Liver (tissue), 10 donors: ENCODE data around the gene NOX1. TPM values are rescaled to one million over a fixed set of nuclear protein-coding genes. Genes with fewer than 3 reads are reported as not detected.
"Not testable (repeated sequence)": the region's sequence is repeated elsewhere in the genome, so short reads cannot be mapped to it uniquely, and the experiment has no call there.

Experiments used
- DNase-seq: peaks from one replicate; pipeline ENCODE4 v3.0.0-alpha.2; 2017; ENCODE audit warnings: low spot score
- H3K27ac ChIP-seq, 2 donors: one replicate each; pipeline ENCODE4 v1.7.0; 2013; ENCODE audit warnings: inconsistent platforms in 2 of 2, low read length in 2 of 2, control low read depth in 1 of 2, low read depth in 1 of 2, mild to moderate bottlenecking in 1 of 2
- H3K27me3 ChIP-seq, 4 donors: one replicate each; pipeline versions ENCODE4 v1.6.1 to v1.7.0; 2013; ENCODE audit warnings: low read length in 3 of 4, inconsistent platforms in 1 of 4, mild to moderate bottlenecking in 1 of 4, moderate library complexity in 1 of 4; ENCODE audit not compliant: control insufficient read depth in 4 of 4, insufficient read depth in 4 of 4
- H3K36me3 ChIP-seq, 4 donors: one replicate each; pipeline versions ENCODE4 v1.6.1 to v1.7.0; 2013; ENCODE audit warnings: low read length in 3 of 4, mild to moderate bottlenecking in 3 of 4, low read depth in 1 of 4, moderate library complexity in 1 of 4; ENCODE audit not compliant: control insufficient read depth in 4 of 4, insufficient read depth in 3 of 4
- H3K4me1 ChIP-seq, 4 donors: one replicate each; pipeline versions ENCODE4 v1.6.1 to v1.7.0; 2013; ENCODE audit warnings: low read length in 3 of 4, mild to moderate bottlenecking in 3 of 4, moderate library complexity in 1 of 4; ENCODE audit not compliant: control insufficient read depth in 4 of 4, insufficient read depth in 4 of 4
- H3K4me3 ChIP-seq, 3 donors: one replicate each; pipeline versions ENCODE4 v1.6.1 to v1.7.0; 2013; ENCODE audit warnings: low read length in 3 of 3, control low read depth in 1 of 3, low read depth in 1 of 3, mild to moderate bottlenecking in 1 of 3
- H3K9ac ChIP-seq, 2 donors: one replicate each; pipeline ENCODE4 v1.7.0; 2013; ENCODE audit warnings: low read length in 2 of 2, mild to moderate bottlenecking in 2 of 2, moderate library complexity in 2 of 2, control low read depth in 1 of 2, low read depth in 1 of 2
- H3K9me3 ChIP-seq, 4 donors: one replicate each; pipeline versions ENCODE4 v1.6.1 to v1.7.0; 2013; ENCODE audit warnings: low read length in 3 of 4; ENCODE audit not compliant: control insufficient read depth in 4 of 4
- FOXA2 ChIP-seq: IDR thresholded peaks from 2 replicates; pipeline ENCODE4 v1.6.1; 2016; ENCODE audit warnings: antibody characterized with exemption
- HNF4A ChIP-seq, 2 donors: conservative IDR thresholded peaks; 2 replicates each; pipeline ENCODE4 v1.6.1; 2016; ENCODE audit warnings: antibody characterized with exemption in 2 of 2, mild to moderate bottlenecking in 2 of 2
- HNF4G ChIP-seq: IDR thresholded peaks from 2 replicates; pipeline ENCODE4 v1.6.1; 2016; ENCODE audit warnings: antibody characterized with exemption
- WGBS: extraction: QIAGEN DNeasy Blood & Tissue Kit; methylation state at CpG from one replicate; pipeline ENCODE4 v1.1.7; 2013; 5-methylcytosine and 5-hydroxymethylcytosine counted together
- polyA plus RNA-seq, 2 donors: library from polyadenylated mRNA; stranded (reverse) in 1 of 2; unstranded in 1 of 2; fragments of 200-250 nt in 1 of 2; fragments of >200 nt in 1 of 2; fragmentation: Nextera tagmentation in 1 of 2; extraction: Ambion mirVana in 1 of 2; gene quantifications; one replicate each; pipeline versions ENCODE4 v1.2.1 to v1.2.3, GENCODE V29; 2013 to 2015
- small RNA-seq: library from RNA; depleted of rRNA; stranded (forward); fragments of <200 nt; gene quantifications from one replicate; pipeline ENCODE3, GENCODE V24; 2014
- total RNA-seq, 2 donors: library from RNA; depleted of rRNA; stranded (reverse); fragments of >200 nt; gene quantifications; one replicate each; pipeline ENCODE4 v1.2.3, GENCODE V29; 2014
- donor health status: healthy.
- donor health status: healthy.
- donor health status: healthy.
- donor health status: healthy.
- donor health status: healthy.

Gene NOX1
- total and polyA plus RNA-seq, 4 donors = 0.36 TPM; not detected in 3

- TF ChIP-seq FOXA2 = no peak
- TF ChIP-seq HNF4G = no peak
- no peak for TF ChIP-seq HNF4A (conservative IDR thresholded peaks at IDR 0.05)
These were observed 76.8 kb downstream of the NOX1 start (continued) for GRCh38 chrX:100797359-100797758.

- DNase-seq = not testable (repeated sequence)
These were observed 77.8 kb downstream of the NOX1 start for GRCh38 chrX:100796371-100796770.

More at GRCh38 chrX:100796371-100796770, 77.8 kb downstream of the NOX1 start:
- H3K4me3 ChIP-seq, H3K9ac ChIP-seq, H3K27ac ChIP-seq, H3K27me3 ChIP-seq, H3K9me3 ChIP-seq, H3K36me3 ChIP-seq, H3K4me1 ChIP-seq: not testable (repeated sequence)
- WGBS = 85% methylated on average over 7 of the region's 7 CpGs

Small RNA genes lying within 50 kb of the gene (small RNA-seq; reads per million reads assigned to genes)
- gene RF00411 = 0.11 reads per million

Other genes with a start within 250 kb of the NOX1 start
- 10 to 100 TPM; 44.2 to 65.0 TPM for gene TSPAN6, start 237.6 kb downstream of the NOX1 start, total RNA-seq
- gene TSPAN6, start 237.6 kb downstream of the NOX1 start, polyA plus RNA-seq = 10 to 100 TPM; 42.6 to 97.6 TPM
- 1 to 10 TPM in 1 of 2 donors, under 1 TPM in 1; 0.47 to 7.8 TPM for gene SRPX2, start 230.2 kb downstream of the NOX1 start, total RNA-seq
- gene SRPX2, start 230.2 kb downstream of the NOX1 start, polyA plus RNA-seq = 1 to 10 TPM; 2.7 to 6.8 TPM
- 10 to 100 TPM in 1 of 2 donors, 1 to 10 TPM in 1; 5.2 to 26.2 TPM for gene SYTL4, start 142.2 kb downstream of the NOX1 start, total RNA-seq
- 10 to 100 TPM in 1 of 2 donors, 1 to 10 TPM in 1; 9.5 to 10.9 TPM for gene SYTL4, start 142.2 kb downstream of the NOX1 start, polyA plus RNA-seq
- gene CSTF2, start 54.0 kb downstream of the NOX1 start, total RNA-seq = 10 to 100 TPM in 1 of 2 donors, 1 to 10 TPM in 1; 6.3 to 11.8 TPM
- 1 to 10 TPM; 3.9 to 4.3 TPM for gene CSTF2, start 54.0 kb downstream of the NOX1 start, polyA plus RNA-seq
- gene XKRX, start 54.6 kb upstream of the NOX1 start, total RNA-seq = under 1 TPM in 1 of 2 donors, not detected in 1; under 0.01 TPM
- gene XKRX, start 54.6 kb upstream of the NOX1 start, polyA plus RNA-seq = not detected
- not detected for gene ARL13A, start 95.3 kb upstream of the NOX1 start, total RNA-seq
- gene ARL13A, start 95.3 kb upstream of the NOX1 start, polyA plus RNA-seq = not detected
- 10 to 100 TPM; 10.3 to 11.2 TPM for gene TRMT2B, start 177.8 kb upstream of the NOX1 start, total RNA-seq
- 1 to 10 TPM; 3.3 to 3.6 TPM for gene TRMT2B, start 177.8 kb upstream of the NOX1 start, polyA plus RNA-seq
- gene TMEM35A, start 204.5 kb upstream of the NOX1 start, total RNA-seq = under 1 TPM in 1 of 2 donors, not detected in 1; 0.08 TPM
- gene TMEM35A, start 204.5 kb upstream of the NOX1 start, polyA plus RNA-seq = under 1 TPM in 1 of 2 donors, not detected in 1; 0.02 TPM
- 10 to 100 TPM in 1 of 2 donors, under 1 TPM in 1; 0.25 to 17.4 TPM for gene CENPI, start 223.8 kb upstream of the NOX1 start, total RNA-seq
- gene CENPI, start 223.8 kb upstream of the NOX1 start, polyA plus RNA-seq = under 1 TPM; 0.21 to 0.65 TPM